ENCODE measurements around the gene MEAK7.

GRCh38 chr16:84465154-84465553 is 39.3 kb downstream of the MEAK7 start:
- TF ChIP-seq YY1 (IDR thresholded peaks at IDR 0.05; ENCODE audit: insufficient read depth, insufficient read length) (no peak), SUZ12 (IDR thresholded peaks at IDR 0.05; ENCODE audit: extremely low read depth, insufficient read depth, insufficient read length) (no peak)

Data from NT2/D1 (cell line).